H1 (cell line): ENCODE measurements around the gene PROM2. TPM values are rescaled to one million over a fixed set of nuclear protein-coding genes. Genes with fewer than 3 reads are reported as not detected.

ENCODE experiments used
- CTCF ChIA-PET: fragments of 300-600 bp; sonication (Branson Sonifier 250); formaldehyde crosslinking; loops from one replicate; lab custom pipeline; 2021; ENCODE audit not compliant: partially characterized antibody; lab: Charles Lee
- POLR2A ChIA-PET: fragments of 300-600 bp; sonication (Branson Sonifier 250); formaldehyde crosslinking; loops from one replicate; lab custom pipeline; 2021; ENCODE audit warnings: inconsistent platforms; ENCODE audit not compliant: partially characterized antibody; lab: Charles Lee
- DNase-seq, 2 experiments: peaks; one replicate each; pipeline versions ENCODE4 v3.0.0 to v3.0.0-alpha.2; 2010 to 2022; ENCODE audit warnings: low spot score in 2 of 2, low read depth in 1 of 2, mixed read lengths in 1 of 2
- FAIRE-seq: peaks from 2 replicates; lab custom pipeline; 2011; peaks lifted over from hg19 to GRCh38; lab: Jason Lieb, UNC
- H2AFZ ChIP-seq: 2 replicates; pipeline ENCODE4 v1.8.1; 2012; ENCODE audit warnings: low read length, inconsistent platforms
- H2AK5ac ChIP-seq: 2 replicates; pipeline ENCODE4 v1.6.1; 2013; ENCODE audit warnings: low read depth, low read length
- H2BK120ac ChIP-seq: replicated peaks from 2 replicates; pipeline ENCODE3; 2013; ENCODE audit warnings: low read depth, low read length, inconsistent platforms
- H2BK12ac ChIP-seq: 2 replicates; pipeline ENCODE4 v1.6.1; 2013; ENCODE audit warnings: low read depth, low read length
- H2BK15ac ChIP-seq: 2 replicates; pipeline ENCODE4 v1.6.1; 2013; ENCODE audit warnings: low read length
- H2BK20ac ChIP-seq: 2 replicates; pipeline ENCODE4 v1.6.1; 2013; ENCODE audit warnings: low read length
- H2BK5ac ChIP-seq: 2 replicates; pipeline ENCODE4 v1.6.1; 2013; ENCODE audit warnings: low read depth, low read length
- H3K14ac ChIP-seq: 2 replicates; pipeline ENCODE4 v1.6.1; 2013; ENCODE audit warnings: inconsistent platforms; ENCODE audit not compliant: insufficient read length
- H3K18ac ChIP-seq: 2 replicates; pipeline ENCODE4 v1.6.1; 2013; ENCODE audit warnings: low read length; ENCODE audit errors: extremely low read depth
- H3K23ac ChIP-seq: 2 replicates; pipeline ENCODE4 v1.6.1; 2013; ENCODE audit warnings: inconsistent platforms; ENCODE audit not compliant: insufficient read length
- H3K23me2 ChIP-seq: 2 replicates; pipeline ENCODE4 v1.6.1; 2013; ENCODE audit warnings: low read depth, low read length
- H3K27ac ChIP-seq: 2 replicates; pipeline ENCODE4 v1.6.1; 2011; ENCODE audit warnings: low read depth, low read length, inconsistent platforms
- H3K27me3 ChIP-seq, 4 experiments: replicated peaks in 1 of 4; 1 replicate in 1 of 4; 2 replicates in 3 of 4; pipeline versions ENCODE4 v1.6.1 to v1.8.1; 2011 to 2013; ENCODE audit warnings: low read length in 3 of 4, mild to moderate bottlenecking in 3 of 4, inconsistent platforms in 2 of 4, mixed read lengths in 2 of 4, moderate library complexity in 1 of 4; ENCODE audit not compliant: control insufficient read depth in 3 of 4, insufficient read depth in 3 of 4; ENCODE audit errors: extremely low read depth in 1 of 4
- H3K36me3 ChIP-seq, 4 experiments: 2 replicates each; pipeline versions ENCODE4 v1.6.1 to v1.8.1; 2011 to 2013; ENCODE audit warnings: mild to moderate bottlenecking in 4 of 4, low read length in 3 of 4, moderate library complexity in 2 of 4, control low read depth in 1 of 4, inconsistent platforms in 1 of 4; ENCODE audit not compliant: insufficient read depth in 4 of 4, control insufficient read depth in 2 of 4
- H3K4ac ChIP-seq: replicated peaks from 2 replicates; pipeline ENCODE3; 2013; ENCODE audit warnings: low read length, low read depth, mixed read lengths, inconsistent platforms; ENCODE audit not compliant: insufficient read length
- H3K4me1 ChIP-seq, 4 experiments: replicated peaks in 1 of 4; 1 replicate in 1 of 4; 2 replicates in 3 of 4; pipeline versions ENCODE4 v1.6.1 to v1.8.1; 2011 to 2013; ENCODE audit warnings: low read length in 3 of 4, inconsistent platforms in 2 of 4, mixed read lengths in 1 of 4; ENCODE audit not compliant: insufficient read depth in 4 of 4, control insufficient read depth in 3 of 4
- H3K4me2 ChIP-seq, 2 experiments: 2 replicates each; pipeline versions ENCODE4 v1.6.1 to v1.8.1; 2011 to 2013; ENCODE audit warnings: low read depth in 2 of 2, low read length in 2 of 2, control low read depth in 1 of 2, inconsistent platforms in 1 of 2, mild to moderate bottlenecking in 1 of 2; ENCODE audit not compliant: insufficient read depth in 1 of 2
- H3K4me3 ChIP-seq, 4 experiments: fragments of 200-600, 300-600 bp in 1 of 4; sonication (generic), shearing (Covaris generic), sonication (Bioruptor Twin) in 1 of 4; 2 replicates each; pipeline versions ENCODE4 v1.5.1 to v1.8.1; 2011 to 2016; ENCODE audit warnings: low read length in 4 of 4, low read depth in 3 of 4, control low read depth in 2 of 4, inconsistent platforms in 2 of 4, mild to moderate bottlenecking in 2 of 4, mixed read lengths in 1 of 4, moderate library complexity in 1 of 4; ENCODE audit not compliant: insufficient read depth in 2 of 4; ENCODE audit errors: extremely low read depth in 1 of 4
- H3K56ac ChIP-seq: replicated peaks from 2 replicates; pipeline ENCODE3; 2013; ENCODE audit warnings: low read depth, mild to moderate bottlenecking, mixed read lengths, low read length, inconsistent platforms; ENCODE audit not compliant: insufficient read length
- H3K79me1 ChIP-seq: 2 replicates; pipeline ENCODE4 v1.6.1; 2013; ENCODE audit warnings: low read depth, low read length, control low read depth
- H3K79me2 ChIP-seq, 2 experiments: 2 replicates each; pipeline versions ENCODE4 v1.6.1 to v1.8.1; 2012 to 2013; ENCODE audit warnings: low read length in 2 of 2, mild to moderate bottlenecking in 2 of 2, inconsistent platforms in 1 of 2; ENCODE audit not compliant: insufficient read depth in 2 of 2, control insufficient read depth in 1 of 2
- H3K9ac ChIP-seq, 4 experiments: replicated peaks in 1 of 4; 1 replicate in 1 of 4; 2 replicates in 3 of 4; pipeline versions ENCODE4 v1.6.1 to v1.8.1; 2011 to 2013; ENCODE audit warnings: low read depth in 3 of 4, low read length in 3 of 4, control low read depth in 2 of 4, mild to moderate bottlenecking in 2 of 4, moderate library complexity in 2 of 4, inconsistent platforms in 1 of 4; ENCODE audit errors: extremely low read depth in 1 of 4
- H3K9me3 ChIP-seq, 2 experiments: 2 replicates each; pipeline versions ENCODE4 v1.6.1 to v1.8.1; 2012 to 2013; ENCODE audit warnings: mild to moderate bottlenecking in 2 of 2, moderate library complexity in 2 of 2, control low read depth in 1 of 2, inconsistent platforms in 1 of 2, low read depth in 1 of 2, low read length in 1 of 2, mixed read lengths in 1 of 2; ENCODE audit not compliant: insufficient read depth in 2 of 2
- H4K20me1 ChIP-seq, 2 experiments: replicated peaks in 1 of 2; 2 replicates each; pipeline versions ENCODE3 to v1.8.1; 2011 to 2013; ENCODE audit warnings: inconsistent platforms in 2 of 2, low read length in 2 of 2, mild to moderate bottlenecking in 1 of 2; ENCODE audit not compliant: insufficient read depth in 2 of 2, control insufficient read depth in 1 of 2
- H4K5ac ChIP-seq: 2 replicates; pipeline ENCODE4 v1.6.1; 2013; ENCODE audit warnings: low read length, low read depth, mixed read lengths, inconsistent platforms; ENCODE audit not compliant: insufficient read length
- H4K8ac ChIP-seq: 2 replicates; pipeline ENCODE4 v1.8.0; 2013; ENCODE audit warnings: mild to moderate bottlenecking, moderate library complexity, low read length, inconsistent platforms; ENCODE audit not compliant: insufficient read depth; ENCODE audit errors: extremely low read depth
- H4K91ac ChIP-seq: replicated peaks from 2 replicates; pipeline ENCODE3; 2013; ENCODE audit warnings: low read length, mixed read lengths, inconsistent platforms; ENCODE audit not compliant: insufficient read length
- BACH1 ChIP-seq: IDR thresholded peaks from 2 replicates; pipeline ENCODE4 v1.6.1; 2012; ENCODE audit warnings: low read length, improper control_type of control experiment
- BCL11A ChIP-seq, 2 experiments: IDR thresholded peaks; one replicate each; pipeline ENCODE4 v1.6.1; 2011; ENCODE audit warnings: low read depth in 2 of 2, low read length in 2 of 2, mild to moderate bottlenecking in 2 of 2
- CHD2 ChIP-seq: IDR thresholded peaks from 2 replicates; pipeline ENCODE4 v1.6.1; 2012; ENCODE audit warnings: low read length, improper control_type of control experiment
- CREB1 ChIP-seq: IDR thresholded peaks from 2 replicates; pipeline ENCODE4 v1.6.1; 2012; ENCODE audit warnings: inconsistent platforms
- CTCF ChIP-seq, 3 experiments: IDR thresholded peaks; 1 replicate in 2 of 3; 2 replicates in 1 of 3; pipeline versions ENCODE4 v1.5.1 to v1.6.1; 2011; ENCODE audit warnings: low read length in 3 of 3, mild to moderate bottlenecking in 3 of 3, inconsistent platforms in 2 of 3, low read depth in 1 of 3, moderate library complexity in 1 of 3; ENCODE audit not compliant: insufficient read depth in 1 of 3; ENCODE audit errors: control extremely low read depth in 1 of 3
- EZH2 ChIP-seq: fragments of 200-600 bp; sonication (generic); IDR thresholded peaks from 2 replicates; pipeline ENCODE4 v1.7.1; 2012; ENCODE audit warnings: low read depth, mild to moderate bottlenecking, moderate library complexity, low read length, inconsistent platforms; ENCODE audit not compliant: severe bottlenecking
- HDAC6 ChIP-seq: IDR thresholded peaks from one replicate; pipeline ENCODE4 v1.7.1; 2012; ENCODE audit warnings: low read depth, mild to moderate bottlenecking, inconsistent platforms, low read length, moderate library complexity
- KDM5A ChIP-seq: fragments of 200-600 bp; IDR thresholded peaks from 2 replicates; pipeline ENCODE4 v1.7.1; 2012; ENCODE audit warnings: mild to moderate bottlenecking, low read length, inconsistent platforms, mixed read lengths
- NRF1 ChIP-seq: IDR thresholded peaks from 2 replicates; pipeline ENCODE4 v1.6.1; 2011; ENCODE audit warnings: mild to moderate bottlenecking, low read depth, low read length, improper control_type of control experiment
- SIRT6 ChIP-seq: IDR thresholded peaks from one replicate; pipeline ENCODE4 v1.7.1; 2012; ENCODE audit warnings: low read length, inconsistent platforms
- SP2 ChIP-seq: IDR thresholded peaks from 2 replicates; pipeline ENCODE4 v1.6.1; 2012; ENCODE audit warnings: mild to moderate bottlenecking, low read length, inconsistent platforms
- SRF ChIP-seq: IDR thresholded peaks from 2 replicates; pipeline ENCODE4 v1.6.1; 2011; ENCODE audit warnings: mild to moderate bottlenecking, low read depth, low read length, moderate library complexity
- WGBS, 2 experiments: shearing (Covaris generic) in 1 of 2; methylation state at CpG; one replicate each; pipeline versions ENCODE4 v1.1.6 to v1.1.7; 2013 to 2015; ENCODE audit warnings: low lambda C conversion rate in 2 of 2, mixed read lengths in 2 of 2, inconsistent platforms in 1 of 2, low coverage in 1 of 2, missing lambda C conversion rate in 1 of 2; ENCODE audit not compliant: insufficient replicate concordance in 2 of 2, insufficient coverage in 1 of 2, insufficient read length in 1 of 2; ENCODE audit errors: extremely low coverage in 1 of 2, missing lambda C conversion rate in 1 of 2; 5-methylcytosine and 5-hydroxymethylcytosine counted together
- polyA plus RNA-seq, 7 experiments: library from polyadenylated mRNA; depleted of rRNA in 3 of 7; stranded (reverse) in 5 of 7; unstranded in 2 of 7; fragments of >200 nt in 5 of 7; fragments of 200-250 nt in 2 of 7; gene quantifications; 1 replicate in 5 of 7; 2 replicates in 1 of 7; 4 replicates in 1 of 7; pipeline versions ENCODE4 v1.2.1 to v1.2.3, GENCODE V29; 2011 to 2013; ENCODE audit warnings: missing spikeins in 2 of 7, mixed read lengths in 2 of 7
- total RNA-seq: library from RNA; stranded (reverse); fragmentation: NEBNext Ultra II Directional; extraction: Animal tissue kit (Norgen Biotek cat#: 25700); gene quantifications from 2 replicates; pipeline ENCODE4 v1.2.1, GENCODE V29; 2021

Gene PROM2
- total and polyA plus RNA-seq, 2 of the 8 experiments (the other 6 are each of a cell fraction or from before 2014, with no cell fraction given) = 1.6 to 3.8 TPM

- no peak overlapping the region for H2AFZ ChIP-seq
- no peak overlapping the region for H3K4me2 ChIP-seq
- DNase-seq (no peak), FAIRE-seq (no peak)
- H3K14ac ChIP-seq = no peak overlapping the region
- no peaks in the 10 kb centered on the region; a peak in 1 of 7 replicates for H3K27me3 ChIP-seq
- no peak overlapping the region for H3K18ac ChIP-seq
- no peak overlapping the region for H2BK120ac ChIP-seq
- no peak overlapping the region for H4K91ac ChIP-seq
- H3K23me2 ChIP-seq = no peaks in the 10 kb centered on the region; the same call in 1 of the 2 replicates
- no peak overlapping the region for H3K4me3 ChIP-seq
- no peaks in the 10 kb centered on the region for H3K36me3 ChIP-seq
- no peak overlapping the region for H2AK5ac ChIP-seq
- H3K9me3 ChIP-seq = peaks cover 81 to 90% of the 10 kb centered on the region in 2 experiments
- H3K27ac ChIP-seq = no peak overlapping the region
- H4K20me1 ChIP-seq = no peaks in the 10 kb centered on the region
- ChIA-PET CTCF (no interaction called here), POLR2A (no interaction called here)
- H2BK12ac ChIP-seq = no peak overlapping the region
- H2BK20ac ChIP-seq = no peak overlapping the region
- H3K79me1 ChIP-seq = no peaks in the 10 kb centered on the region; the same call in 1 of the 2 replicates
- H2BK5ac ChIP-seq = no peak overlapping the region
- 60% methylated on average over 2 of the region's 2 CpGs; no CpG with 5 or more reads in 1 of the 2 experiments for WGBS, 2 experiments
- H3K4me1 ChIP-seq = peaks cover 0 to 2% (median 0%) of the 10 kb centered on the region in 4 experiments; a peak in 1 of 7 replicates
- no peak overlapping the region for H4K8ac ChIP-seq
- H3K23ac ChIP-seq = no peak overlapping the region
- no peaks in the 10 kb centered on the region for H3K79me2 ChIP-seq
- H3K4ac ChIP-seq = no peak overlapping the region
- no peak overlapping the region for H4K5ac ChIP-seq
- no peak overlapping the region for H3K9ac ChIP-seq
- H2BK15ac ChIP-seq = no peak overlapping the region
- no peak overlapping the region for H3K56ac ChIP-seq
- TF ChIP-seq SRF = no peak
- no peak for TF ChIP-seq SIRT6
- no peak for TF ChIP-seq NRF1
- TF ChIP-seq CREB1 = no peak
- no peak for TF ChIP-seq BCL11A (IDR thresholded peaks at IDR 0.05; ENCODE audit: low read depth in 2 of 2, low read length in 2 of 2)
- no peak for TF ChIP-seq EZH2
- TF ChIP-seq CTCF (IDR thresholded peaks at IDR 0.05; ENCODE audit: control extremely low read depth in 1 of 3, insufficient read depth in 1 of 3, low read depth in 1 of 3, low read length in 3 of 3) = no peak
- no peak for TF ChIP-seq BACH1
- no peak for TF ChIP-seq HDAC6
- no peak for TF ChIP-seq SP2
- TF ChIP-seq KDM5A = no peak
- no peak for TF ChIP-seq CHD2
Measured at GRCh38 chr2:95262896-95263542, 11.2 kb upstream of the PROM2 start.
